Activated B cell treated with CpG ODN at 0.5 μM for 24 hours (primary cell): ENCODE data around the gene CCNG2. TPM values are rescaled to one million over a fixed set of nuclear protein-coding genes. Genes with fewer than 3 reads are reported as not detected.

Source experiments
- ATAC-seq: fragments of 200-7000 bp; cut with Tn5 transposase; one replicate; pipeline ENCODE4 v1.10.0; 2021; ENCODE audit warnings: low read depth, mild to moderate bottlenecking, moderate library complexity
- CTCF ChIA-PET: fragments of 350-600 bp; sonication (Branson Sonifier 250); formaldehyde crosslinking; loops from one replicate; lab custom pipeline; 2021; ENCODE audit warnings: antibody characterized with exemption; lab: Charles Lee
- POLR2A ChIA-PET: fragments of 350-600 bp; sonication (Branson Sonifier 250); formaldehyde crosslinking; loops from one replicate; lab custom pipeline; 2021; ENCODE audit warnings: antibody characterized with exemption; lab: Charles Lee
- DNase-seq: peaks from one replicate; pipeline ENCODE4 v3.0.0; 2022
- H3K27ac Mint-ChIP-seq: one replicate; pipeline ENCODE4 v1.8.0; 2020; ENCODE audit warnings: mixed read lengths
- H3K27me3 Mint-ChIP-seq: one replicate; pipeline ENCODE4 v1.8.0; 2021; ENCODE audit warnings: mixed read lengths
- H3K36me3 Mint-ChIP-seq: one replicate; pipeline ENCODE4 v1.8.0; 2021; ENCODE audit warnings: low read depth, mixed read lengths
- H3K4me1 Mint-ChIP-seq: one replicate; pipeline ENCODE4 v1.8.0; 2021; ENCODE audit warnings: mixed read lengths
- H3K4me3 Mint-ChIP-seq: one replicate; pipeline ENCODE4 v1.8.0; 2020; ENCODE audit warnings: mild to moderate bottlenecking, mixed read lengths
- H3K9me3 Mint-ChIP-seq: one replicate; pipeline ENCODE4 v1.8.0; 2020; ENCODE audit warnings: mixed read lengths
- intact Hi-C: fragments of 100-400 bp; cut with micrococcal nuclease; formaldehyde crosslinking; loops from one replicate; pipeline ENCODE4 v1.15.1; 2024
- total RNA-seq: library from RNA; stranded (reverse); gene quantifications from 2 replicates; pipeline ENCODE4 v1.2.3, GENCODE V29; 2022
- TF ChIP-seq, protein P1 (sequence below): fragments of 200-600 bp; IDR thresholded peaks from one replicate; pipeline ENCODE4 v1.8.0; 2022; ENCODE audit warnings: antibody characterized with exemption, mild to moderate bottlenecking

The CCNG2 gene
- total RNA-seq, 1 donor from 2014 or later: 34.6 TPM

DNA sequence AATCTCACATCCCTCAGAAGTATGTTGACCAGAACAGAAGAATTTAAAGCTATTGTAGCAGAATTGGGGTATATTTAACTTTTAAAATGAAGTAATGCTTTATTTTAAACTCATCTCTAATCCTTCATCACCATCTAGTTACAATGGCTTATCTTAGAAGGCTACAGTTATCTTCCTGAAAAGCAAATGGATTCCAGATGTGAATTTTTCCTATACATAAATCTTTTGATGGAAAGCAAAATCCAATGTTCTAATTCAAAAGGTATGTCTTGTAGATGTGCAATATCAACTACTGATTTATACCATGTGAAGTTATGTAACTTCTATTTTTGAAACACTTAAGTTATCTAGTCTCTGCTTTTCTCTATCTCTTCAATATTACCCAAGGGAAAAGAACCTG, 47.6 kb downstream of the CCNG2 start:
- ChIA-PET CTCF (interaction anchor here (1.4 to 8.3 kb wide), 17 partner anchors 10 to 447 kb away, joined by 4 to 263 read pairs (median 15); partner anchors contain the start of gene CCNG2), POLR2A (interaction anchor here (2.1 kb wide), 2 partner anchors 11 to 84 kb away, joined by 8 to 10 read pairs; no protein-coding TSS in a partner anchor)
- DNase-seq (no peak), ATAC-seq (no peak)
- intact Hi-C loops: no loop called here
- no peaks in the 10 kb centered on the region for H3K36me3 Mint-ChIP-seq
- TF ChIP-seq, protein P1, sequence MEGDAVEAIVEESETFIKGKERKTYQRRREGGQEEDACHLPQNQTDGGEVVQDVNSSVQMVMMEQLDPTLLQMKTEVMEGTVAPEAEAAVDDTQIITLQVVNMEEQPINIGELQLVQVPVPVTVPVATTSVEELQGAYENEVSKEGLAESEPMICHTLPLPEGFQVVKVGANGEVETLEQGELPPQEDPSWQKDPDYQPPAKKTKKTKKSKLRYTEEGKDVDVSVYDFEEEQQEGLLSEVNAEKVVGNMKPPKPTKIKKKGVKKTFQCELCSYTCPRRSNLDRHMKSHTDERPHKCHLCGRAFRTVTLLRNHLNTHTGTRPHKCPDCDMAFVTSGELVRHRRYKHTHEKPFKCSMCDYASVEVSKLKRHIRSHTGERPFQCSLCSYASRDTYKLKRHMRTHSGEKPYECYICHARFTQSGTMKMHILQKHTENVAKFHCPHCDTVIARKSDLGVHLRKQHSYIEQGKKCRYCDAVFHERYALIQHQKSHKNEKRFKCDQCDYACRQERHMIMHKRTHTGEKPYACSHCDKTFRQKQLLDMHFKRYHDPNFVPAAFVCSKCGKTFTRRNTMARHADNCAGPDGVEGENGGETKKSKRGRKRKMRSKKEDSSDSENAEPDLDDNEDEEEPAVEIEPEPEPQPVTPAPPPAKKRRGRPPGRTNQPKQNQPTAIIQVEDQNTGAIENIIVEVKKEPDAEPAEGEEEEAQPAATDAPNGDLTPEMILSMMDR: no peak
- no peak overlapping the region for H3K4me3 Mint-ChIP-seq
- no peak overlapping the region for H3K27ac Mint-ChIP-seq
- H3K9me3 Mint-ChIP-seq: no peaks in the 10 kb centered on the region
- no peaks in the 10 kb centered on the region for H3K27me3 Mint-ChIP-seq
- peaks cover 4% of the 10 kb centered on the region for H3K4me1 Mint-ChIP-seq

DNA sequence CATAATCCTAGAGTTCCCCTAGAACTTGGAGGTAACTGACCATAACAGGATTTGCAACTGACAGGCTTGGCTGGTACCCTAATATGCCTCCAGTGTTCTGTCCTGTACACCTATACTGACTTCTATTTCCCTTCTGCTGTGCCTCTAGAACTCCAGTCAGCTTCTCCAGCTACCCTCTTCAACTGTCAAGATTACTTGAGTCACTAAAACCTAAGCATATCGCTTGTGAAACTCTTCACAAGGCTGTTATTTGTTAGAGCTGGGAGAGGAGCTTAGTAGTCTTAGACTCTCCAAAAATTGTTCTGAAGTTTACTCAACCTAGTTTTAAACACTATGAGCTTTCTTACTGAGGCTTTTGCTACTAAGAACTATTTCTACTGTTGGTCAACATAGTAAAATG, 52.0 kb downstream of the CCNG2 start:
- ChIA-PET CTCF (interaction anchor here (1.3 to 2.7 kb wide), 3 partner anchors 88 to 113 kb away, joined by 7 to 15 read pairs (median 7); no protein-coding TSS in a partner anchor), POLR2A (no interaction called here)
- no peak for DNase-seq
- H3K36me3 Mint-ChIP-seq: no peaks in the 10 kb centered on the region
- H3K4me3 Mint-ChIP-seq: no peak overlapping the region
- intact Hi-C loops: no loop called here
- H3K4me1 Mint-ChIP-seq: no peaks in the 10 kb centered on the region
- no peak overlapping the region for H3K27ac Mint-ChIP-seq
- H3K27me3 Mint-ChIP-seq: no peaks in the 10 kb centered on the region
- no peak for ATAC-seq
- TF ChIP-seq, protein P1: no peak
- no peaks in the 10 kb centered on the region for H3K9me3 Mint-ChIP-seq

GRCh38 chr4:77209936-77210335, 52.9 kb downstream of the CCNG2 start:
- no peak for DNase-seq
- POLR2A ChIA-PET: no interaction called here
- H3K9me3 Mint-ChIP-seq: no peaks in the 10 kb centered on the region
- H3K27me3 Mint-ChIP-seq: no peaks in the 10 kb centered on the region
- CTCF ChIA-PET: no interaction called here
- no peaks in the 10 kb centered on the region for H3K36me3 Mint-ChIP-seq
- no peak overlapping the region for H3K27ac Mint-ChIP-seq
- intact Hi-C loops: no loop called here
- TF ChIP-seq, protein P1: no peak
- H3K4me3 Mint-ChIP-seq: no peak overlapping the region
- no peaks in the 10 kb centered on the region for H3K4me1 Mint-ChIP-seq
- no peak for ATAC-seq

- POLR2A ChIA-PET: no interaction called here
- CTCF ChIA-PET: interaction anchor here (1.1 kb wide), 1 partner anchor 9 kb away, joined by 3 read pairs; no protein-coding TSS in a partner anchor
- no peaks in the 10 kb centered on the region for H3K27me3 Mint-ChIP-seq
- no peaks in the 10 kb centered on the region for H3K36me3 Mint-ChIP-seq
- TF ChIP-seq, protein P1: no peak
- intact Hi-C loops: no loop called here
- ATAC-seq: no peak
- no peaks in the 10 kb centered on the region for H3K4me1 Mint-ChIP-seq
- no peak overlapping the region for H3K27ac Mint-ChIP-seq
- no peak overlapping the region for H3K4me3 Mint-ChIP-seq
- no peaks in the 10 kb centered on the region for H3K9me3 Mint-ChIP-seq
- no peak for DNase-seq
Measured at GRCh38 chr4:77215107-77215506, 58.1 kb downstream of the CCNG2 start.

DNA sequence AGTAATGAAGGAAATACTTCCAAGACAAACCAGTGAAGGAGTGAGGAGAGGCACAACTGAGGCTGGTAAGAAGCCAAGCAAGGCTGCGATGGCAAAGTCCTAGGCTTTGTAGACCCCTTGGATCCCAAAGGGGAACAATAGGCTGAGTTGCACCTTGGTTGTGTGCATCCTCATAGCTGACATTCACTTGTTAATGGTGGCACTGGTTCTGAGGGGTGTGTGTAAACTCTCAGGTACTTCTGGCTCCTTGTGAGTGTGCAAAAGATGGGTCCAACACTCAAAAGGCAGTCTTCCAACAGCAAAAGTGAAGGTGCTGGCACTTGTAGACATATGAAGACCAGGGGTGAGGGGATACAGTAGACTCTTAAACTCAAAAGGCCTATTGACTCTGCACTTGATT, 60.5 kb downstream of the CCNG2 start:
- ATAC-seq (no peak), DNase-seq (no peak)
- intact Hi-C loops: no loop called here
- Mint-ChIP-seq H3K4me3 (no peak overlapping the region), H3K27me3 (no peaks in the 10 kb centered on the region), H3K27ac (no peak overlapping the region), H3K4me1 (no peaks in the 10 kb centered on the region), H3K9me3 (no peaks in the 10 kb centered on the region), H3K36me3 (no peaks in the 10 kb centered on the region)
- TF ChIP-seq, protein P1: no peak
- ChIA-PET POLR2A (no interaction called here), CTCF (interaction anchor here (2.0 kb wide), 1 partner anchor 14 kb away, joined by 4 read pairs; no protein-coding TSS in a partner anchor)
